Inflammatory macrophage treated with lipopolysaccharide for 1 hour (primary cell): Measurements from ENCODE around the gene TMIGD1.

Experiments used
- DNase-seq, 2 donors: peaks; one replicate each; pipeline ENCODE4 v3.0.0-alpha.2; 2020 to 2022

The TMIGD1 gene

GRCh38 chr17:30323895-30324319 lies 9.9 kb downstream of the TMIGD1 start:
- DNase-seq: peak; percentile 47 to 51

- no peak for DNase-seq
Measured at GRCh38 chr17:30323262-30323894, 10.5 kb downstream of the TMIGD1 start.

GRCh38 chr17:30321314-30321713 lies 12.5 kb downstream of the TMIGD1 start:
- DNase-seq: no peak

GRCh38 chr17:30318155-30318554 lies 15.7 kb downstream of the TMIGD1 start:
- no peak for DNase-seq

- peak; percentile 41 to 66 for DNase-seq
Measured at GRCh38 chr17:30316736-30317135, 17.1 kb downstream of the TMIGD1 start.

GRCh38 chr17:30315106-30315505 lies 18.8 kb downstream of the TMIGD1 start:
- DNase-seq: no peak

GRCh38 chr17:30314474-30314873 lies 19.4 kb downstream of the TMIGD1 start:
- DNase-seq: no peak

- DNase-seq: no peak
Measured at GRCh38 chr17:30312226-30312625, 21.6 kb downstream of the TMIGD1 start.

- DNase-seq: no peak
Measured at GRCh38 chr17:30310562-30310961, 23.3 kb downstream of the TMIGD1 start.

- DNase-seq: no peak
Measured at GRCh38 chr17:30309591-30309990, 24.3 kb downstream of the TMIGD1 start.

GRCh38 chr17:30308406-30308805 lies 25.5 kb downstream of the TMIGD1 start:
- DNase-seq: no peak

GRCh38 chr17:30304778-30305177 lies 29.1 kb downstream of the TMIGD1 start:
- DNase-seq: no peak

- no peak for DNase-seq
Measured at GRCh38 chr17:30302241-30302640, 31.6 kb downstream of the TMIGD1 start.

- peak; percentile 53 to 60 for DNase-seq
Measured at GRCh38 chr17:30300818-30301217, 33.0 kb downstream of the TMIGD1 start.

GRCh38 chr17:30299000-30299399 lies 34.9 kb downstream of the TMIGD1 start:
- no peak for DNase-seq

- no peak for DNase-seq
Measured at GRCh38 chr17:30297715-30298114, 36.1 kb downstream of the TMIGD1 start.

GRCh38 chr17:30296499-30297080 lies 37.3 kb downstream of the TMIGD1 start:
- DNase-seq: peak; percentile 14 to 65

- peak; percentile 28 to 53 for DNase-seq
Measured at GRCh38 chr17:30292286-30292858, 41.5 kb downstream of the TMIGD1 start.

- peak; percentile 54 to 78 for DNase-seq
Measured at GRCh38 chr17:30291543-30292285, 42.1 kb downstream of the TMIGD1 start, which contains the start of gene BLMH. Gene BLMH (minus strand): TSS chr17:30291944. CDS start chr17:30291819, 125 bp downstream.

- peak in 1 of 2 donors; percentile 4 for DNase-seq
Measured at GRCh38 chr17:30290696-30291542, 42.9 kb downstream of the TMIGD1 start.

GRCh38 chr17:30290077-30290476 lies 43.8 kb downstream of the TMIGD1 start:
- no peak for DNase-seq

- DNase-seq: no peak
Measured at GRCh38 chr17:30279156-30279555, 54.7 kb downstream of the TMIGD1 start.

GRCh38 chr17:30278032-30278431 lies 55.8 kb downstream of the TMIGD1 start:
- DNase-seq: no peak
